ENCODE measurements around the gene RAF1.

DNA sequence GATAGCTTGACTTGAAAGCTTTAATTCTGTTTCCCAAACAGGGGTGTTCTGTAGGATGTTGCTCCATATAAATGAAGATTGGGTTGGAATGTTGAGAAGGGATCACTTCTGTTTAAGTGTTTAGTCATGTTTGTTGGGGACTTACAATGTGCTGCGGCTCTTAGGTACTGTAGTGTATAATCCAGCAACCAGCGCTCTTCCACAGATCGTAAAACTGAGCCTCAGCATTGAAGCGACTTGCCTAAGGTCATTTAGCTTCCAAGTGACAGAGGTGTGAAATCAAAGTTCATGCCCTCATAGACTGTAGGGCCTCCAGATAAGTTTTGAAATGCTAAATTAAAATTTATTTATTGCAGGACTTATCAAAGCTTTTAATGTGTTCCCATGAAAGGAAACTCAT lies 105.2 kb downstream of the RAF1 start:
- no peak for TF ChIP-seq EZH2 (IDR thresholded peaks at IDR 0.05; ENCODE audit: borderline replicate concordance, insufficient read depth, low read depth, low read length, poor library complexity, severe bottlenecking)
- TF ChIP-seq, protein P1, sequence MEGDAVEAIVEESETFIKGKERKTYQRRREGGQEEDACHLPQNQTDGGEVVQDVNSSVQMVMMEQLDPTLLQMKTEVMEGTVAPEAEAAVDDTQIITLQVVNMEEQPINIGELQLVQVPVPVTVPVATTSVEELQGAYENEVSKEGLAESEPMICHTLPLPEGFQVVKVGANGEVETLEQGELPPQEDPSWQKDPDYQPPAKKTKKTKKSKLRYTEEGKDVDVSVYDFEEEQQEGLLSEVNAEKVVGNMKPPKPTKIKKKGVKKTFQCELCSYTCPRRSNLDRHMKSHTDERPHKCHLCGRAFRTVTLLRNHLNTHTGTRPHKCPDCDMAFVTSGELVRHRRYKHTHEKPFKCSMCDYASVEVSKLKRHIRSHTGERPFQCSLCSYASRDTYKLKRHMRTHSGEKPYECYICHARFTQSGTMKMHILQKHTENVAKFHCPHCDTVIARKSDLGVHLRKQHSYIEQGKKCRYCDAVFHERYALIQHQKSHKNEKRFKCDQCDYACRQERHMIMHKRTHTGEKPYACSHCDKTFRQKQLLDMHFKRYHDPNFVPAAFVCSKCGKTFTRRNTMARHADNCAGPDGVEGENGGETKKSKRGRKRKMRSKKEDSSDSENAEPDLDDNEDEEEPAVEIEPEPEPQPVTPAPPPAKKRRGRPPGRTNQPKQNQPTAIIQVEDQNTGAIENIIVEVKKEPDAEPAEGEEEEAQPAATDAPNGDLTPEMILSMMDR (IDR thresholded peaks at IDR 0.05) = no peak

All from B cell (primary cell).